ENCODE measurements around the gene ITLN2.

- TF ChIP-seq TAF1 (IDR thresholded peaks at IDR 0.05; ENCODE audit: borderline replicate concordance, insufficient read depth, low read length), result no peak
- TF ChIP-seq POLR2AphosphoS5 (IDR thresholded peaks at IDR 0.05; ENCODE audit: low read depth, low read length), result no peak
Measured at GRCh38 chr1:160925652-160926244, 28.9 kb downstream of the ITLN2 start.
